GM10248 (cell line): Measurements from ENCODE around the gene USP5.

Experiments
- CTCF ChIA-PET: fragments of 300-600 bp; sonication (Branson Sonifier 250); formaldehyde crosslinking; extraction: SDS; loops from one replicate; lab custom pipeline; 2021; ENCODE audit warnings: antibody characterized with exemption; lab: Yijun Ruan, JAX
- POLR2A ChIA-PET: fragments of 350-650 bp; sonication (Branson Sonifier 250); formaldehyde crosslinking; extraction: SDS; loops from one replicate; lab custom pipeline; 2020; ENCODE audit warnings: antibody characterized with exemption; lab: Yijun Ruan, JAX
- DNase-seq: peaks from one replicate; pipeline ENCODE4 v3.0.0; 2012; ENCODE audit errors: extremely low spot score
- TF ChIP-seq, protein P1 (sequence below): IDR thresholded peaks from 2 replicates; pipeline ENCODE4 v1.5.1; 2012; ENCODE audit warnings: mild to moderate bottlenecking, low read depth; ENCODE audit errors: extremely low read depth, missing control alignments, control extremely low read depth

USP5 gene

GRCh38 chr12:6851153-6851920 is 613 bp upstream of the USP5 start, which contains the start of gene CDCA3:
Gene CDCA3, minus strand, starts transcription at chr12:6851286. Its CDS starts 334 bp downstream, at chr12:6850952.
- DNase-seq = peak; percentile 100
- TF ChIP-seq, protein P1, sequence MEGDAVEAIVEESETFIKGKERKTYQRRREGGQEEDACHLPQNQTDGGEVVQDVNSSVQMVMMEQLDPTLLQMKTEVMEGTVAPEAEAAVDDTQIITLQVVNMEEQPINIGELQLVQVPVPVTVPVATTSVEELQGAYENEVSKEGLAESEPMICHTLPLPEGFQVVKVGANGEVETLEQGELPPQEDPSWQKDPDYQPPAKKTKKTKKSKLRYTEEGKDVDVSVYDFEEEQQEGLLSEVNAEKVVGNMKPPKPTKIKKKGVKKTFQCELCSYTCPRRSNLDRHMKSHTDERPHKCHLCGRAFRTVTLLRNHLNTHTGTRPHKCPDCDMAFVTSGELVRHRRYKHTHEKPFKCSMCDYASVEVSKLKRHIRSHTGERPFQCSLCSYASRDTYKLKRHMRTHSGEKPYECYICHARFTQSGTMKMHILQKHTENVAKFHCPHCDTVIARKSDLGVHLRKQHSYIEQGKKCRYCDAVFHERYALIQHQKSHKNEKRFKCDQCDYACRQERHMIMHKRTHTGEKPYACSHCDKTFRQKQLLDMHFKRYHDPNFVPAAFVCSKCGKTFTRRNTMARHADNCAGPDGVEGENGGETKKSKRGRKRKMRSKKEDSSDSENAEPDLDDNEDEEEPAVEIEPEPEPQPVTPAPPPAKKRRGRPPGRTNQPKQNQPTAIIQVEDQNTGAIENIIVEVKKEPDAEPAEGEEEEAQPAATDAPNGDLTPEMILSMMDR = no peak
- ChIA-PET POLR2A (interaction anchor here (0.6 to 3.3 kb wide), 14 partner anchors 10 to 576 kb away, joined by 3 to 89 read pairs (median 6); partner anchors contain the start of genes GAPDH, SPSB2, TPI1 and VAMP1), CTCF (interaction anchor here (0.7 to 8.1 kb wide), 15 partner anchors 9 to 230 kb away, joined by 3 to 130 read pairs (median 6); partner anchors contain the start of genes GNB3, MLF2, PTMS and SPSB2)

DNA sequence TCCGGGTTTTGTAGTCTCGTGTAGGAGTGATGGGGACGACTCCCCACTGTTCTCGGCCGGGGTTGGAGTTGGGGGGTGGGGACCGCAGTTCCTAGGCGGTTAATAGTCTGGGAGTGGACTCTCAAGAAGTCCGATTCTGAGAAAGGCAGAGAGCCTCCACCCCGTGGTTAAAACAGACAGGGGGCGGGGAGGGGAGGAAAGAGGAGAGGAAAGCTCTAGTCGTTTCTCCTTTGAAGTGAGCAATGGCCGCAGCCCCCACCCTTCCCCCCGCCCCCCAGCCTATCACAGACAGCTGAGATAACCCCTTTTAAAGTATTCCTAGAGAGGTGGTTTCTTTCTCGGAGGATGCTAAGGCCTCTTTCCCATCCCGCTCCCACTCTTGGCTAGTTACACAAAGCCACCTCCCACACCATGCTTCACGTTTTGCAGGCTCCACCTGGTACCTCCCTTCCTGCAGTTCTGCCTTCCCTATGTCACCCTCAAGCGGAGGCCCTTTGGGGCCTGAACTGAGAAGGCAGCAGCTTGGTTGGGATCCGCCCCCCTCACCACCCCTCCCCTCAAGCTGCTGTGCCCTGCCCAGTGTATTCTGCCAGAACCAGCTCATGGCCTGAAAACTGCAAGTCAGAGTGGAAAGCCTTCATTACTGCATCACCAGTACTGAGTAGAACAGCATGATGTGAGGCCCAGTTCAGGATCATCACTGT is 853 bp downstream of the USP5 start:
- TF ChIP-seq, protein P1 = no peak
- POLR2A ChIA-PET = interaction anchor here (0.5 to 3.3 kb wide), 10 partner anchors 15 to 382 kb away, joined by 3 to 89 read pairs (median 8); partner anchors contain the start of genes C12orf57, GAPDH, RNU7-1 and SPSB2
- CTCF ChIA-PET = interaction anchor here (0.8 to 8.1 kb wide), 12 partner anchors 13 to 429 kb away, joined by 3 to 130 read pairs (median 4); partner anchors contain the start of genes MLF2, PTMS, SPSB2 and TPI1
- DNase-seq = no peak

- no peak for DNase-seq
- TF ChIP-seq, protein P1 = no peak
- ChIA-PET CTCF (interaction anchor here (0.8 to 8.1 kb wide), 5 partner anchors 14 to 430 kb away, joined by 3 to 130 read pairs (median 4); partner anchors contain the start of genes SPSB2 and TPI1), POLR2A (interaction anchor here (1.8 to 3.3 kb wide), 3 partner anchors 14 to 91 kb away, joined by 10 to 89 read pairs (median 46); partner anchors contain the start of genes C12orf57, RNU7-1, SPSB2 and TPI1)
These were observed 1.7 kb downstream of the USP5 start for GRCh38 chr12:6853626-6854025.

DNA sequence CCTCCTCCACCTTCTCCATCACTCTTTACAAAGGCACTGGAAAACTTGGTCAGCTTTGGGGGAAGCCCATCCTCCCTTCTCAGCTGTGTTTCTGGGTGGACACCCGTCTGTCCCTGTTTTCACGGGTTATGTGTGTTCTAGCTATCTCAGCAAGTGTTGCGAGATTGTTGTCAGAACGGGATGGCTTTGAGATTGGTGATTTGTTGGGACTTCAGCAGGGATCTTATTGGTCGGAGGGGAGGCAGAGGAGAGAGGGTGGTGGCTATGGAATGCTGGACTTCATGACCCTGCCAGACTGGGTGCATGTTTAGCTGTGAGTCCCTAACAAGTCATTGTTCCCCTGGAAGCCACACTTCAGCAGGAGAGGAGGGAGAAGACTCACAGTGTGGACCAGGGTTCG is 2.1 kb downstream of the USP5 start:
- ChIA-PET CTCF (interaction anchor here (1.2 to 8.1 kb wide), 4 partner anchors 14 to 431 kb away, joined by 3 to 130 read pairs (median 25); partner anchors contain the start of genes SPSB2 and TPI1), POLR2A (interaction anchor here (1.5 to 3.3 kb wide), 2 partner anchors 13 kb away, joined by 7 to 89 read pairs; partner anchors contain the start of gene TPI1)
- TF ChIP-seq, protein P1 = no peak
- DNase-seq = no peak

DNA sequence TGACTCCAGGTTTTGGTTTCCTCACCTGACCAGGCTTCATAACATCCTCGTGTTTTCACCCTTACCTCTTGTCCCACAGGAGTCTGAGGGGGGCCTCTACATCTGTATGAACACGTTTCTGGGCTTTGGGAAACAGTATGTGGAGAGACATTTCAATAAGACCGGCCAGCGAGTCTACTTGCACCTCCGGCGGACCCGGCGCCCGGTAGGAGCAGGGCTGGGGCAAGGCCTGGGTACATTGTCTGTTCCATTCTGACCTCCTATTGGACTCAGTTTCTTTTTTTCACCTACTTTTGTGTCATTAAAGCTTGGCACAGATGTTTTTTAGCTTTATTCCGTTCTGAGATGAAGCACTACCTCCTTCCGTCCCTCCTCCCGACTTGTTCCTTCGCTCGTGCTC is 3.4 kb downstream of the USP5 start:
- TF ChIP-seq, protein P1 = no peak
- DNase-seq = no peak
- CTCF ChIA-PET = interaction anchor here (1.0 to 8.1 kb wide), 6 partner anchors 12 to 318 kb away, joined by 3 to 130 read pairs (median 3); partner anchors contain the start of genes SPSB2 and TPI1
- POLR2A ChIA-PET = interaction anchor here (1.5 kb wide), 1 partner anchor 12 kb away, joined by 7 read pairs; the partner anchor contains the start of gene TPI1
